ENCODE measurements around the gene ATP1B3.
"Not testable (repeated sequence)": the region's sequence is repeated elsewhere in the genome, so short reads cannot be mapped to it uniquely, and the experiment has no call there.

The ATP1B3 gene

GRCh38 chr3:141949972-141950371 is 73.5 kb downstream of the ATP1B3 start:
- DNase-seq, result no peak

GRCh38 chr3:141950572-141951493 is 74.4 kb downstream of the ATP1B3 start:
- no peak for DNase-seq

GRCh38 chr3:141952611-141953010 is 76.2 kb downstream of the ATP1B3 start:
- no peak for DNase-seq

- no peak for DNase-seq
Observed at GRCh38 chr3:141955175-141955574, 78.7 kb downstream of the ATP1B3 start.

GRCh38 chr3:141959589-141960554 is 83.4 kb downstream of the ATP1B3 start:
- no peak for DNase-seq

GRCh38 chr3:141960731-141961130 is 84.3 kb downstream of the ATP1B3 start:
- no peak for DNase-seq

GRCh38 chr3:141963301-141963700 is 86.9 kb downstream of the ATP1B3 start:
- DNase-seq, result no peak

- no peak for DNase-seq
Observed at GRCh38 chr3:141965471-141965870, 89.0 kb downstream of the ATP1B3 start.

GRCh38 chr3:141969711-141970110 is 93.3 kb downstream of the ATP1B3 start:
- no peak for DNase-seq

- DNase-seq, result no peak
Observed at GRCh38 chr3:141971571-141971970, 95.1 kb downstream of the ATP1B3 start.

GRCh38 chr3:141972399-141972798 is 96.0 kb downstream of the ATP1B3 start:
- DNase-seq, result no peak

- DNase-seq, result not testable (repeated sequence)
Observed at GRCh38 chr3:141974777-141975176, 98.3 kb downstream of the ATP1B3 start.
